WI38 (cell line): ENCODE measurements around the gene IWS1.

ENCODE experiments used
- H3K4me3 ChIP-seq: 2 replicates; pipeline ENCODE4 v1.5.1; 2011; ENCODE audit warnings: low read depth, mild to moderate bottlenecking, control low read depth, low read length
- TF ChIP-seq, protein P1 (sequence below): IDR thresholded peaks from 2 replicates; pipeline ENCODE4 v1.5.1; 2012; ENCODE audit warnings: low read depth, mild to moderate bottlenecking, control low read depth, low read length

Gene IWS1

DNA sequence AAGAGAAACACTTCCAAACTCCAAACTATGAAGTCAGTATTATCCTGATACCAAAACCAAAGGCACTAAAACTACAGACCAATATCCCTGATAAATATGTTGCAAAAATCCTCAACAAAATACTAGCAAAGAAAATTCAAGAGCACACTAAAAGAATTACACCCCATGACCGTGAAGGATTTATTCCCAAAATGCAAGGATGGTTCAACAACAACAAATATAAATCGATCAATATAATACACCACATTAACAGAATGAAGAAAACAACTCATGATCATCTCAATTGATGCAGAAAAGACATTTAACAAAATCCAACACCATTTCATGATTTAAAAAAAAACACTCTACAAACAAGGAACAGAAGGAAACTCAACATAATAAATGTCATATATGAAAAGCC, 50.5 kb downstream of the IWS1 start:
- TF ChIP-seq, protein P1, sequence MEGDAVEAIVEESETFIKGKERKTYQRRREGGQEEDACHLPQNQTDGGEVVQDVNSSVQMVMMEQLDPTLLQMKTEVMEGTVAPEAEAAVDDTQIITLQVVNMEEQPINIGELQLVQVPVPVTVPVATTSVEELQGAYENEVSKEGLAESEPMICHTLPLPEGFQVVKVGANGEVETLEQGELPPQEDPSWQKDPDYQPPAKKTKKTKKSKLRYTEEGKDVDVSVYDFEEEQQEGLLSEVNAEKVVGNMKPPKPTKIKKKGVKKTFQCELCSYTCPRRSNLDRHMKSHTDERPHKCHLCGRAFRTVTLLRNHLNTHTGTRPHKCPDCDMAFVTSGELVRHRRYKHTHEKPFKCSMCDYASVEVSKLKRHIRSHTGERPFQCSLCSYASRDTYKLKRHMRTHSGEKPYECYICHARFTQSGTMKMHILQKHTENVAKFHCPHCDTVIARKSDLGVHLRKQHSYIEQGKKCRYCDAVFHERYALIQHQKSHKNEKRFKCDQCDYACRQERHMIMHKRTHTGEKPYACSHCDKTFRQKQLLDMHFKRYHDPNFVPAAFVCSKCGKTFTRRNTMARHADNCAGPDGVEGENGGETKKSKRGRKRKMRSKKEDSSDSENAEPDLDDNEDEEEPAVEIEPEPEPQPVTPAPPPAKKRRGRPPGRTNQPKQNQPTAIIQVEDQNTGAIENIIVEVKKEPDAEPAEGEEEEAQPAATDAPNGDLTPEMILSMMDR, result no peak
- no peak overlapping the region for H3K4me3 ChIP-seq

DNA sequence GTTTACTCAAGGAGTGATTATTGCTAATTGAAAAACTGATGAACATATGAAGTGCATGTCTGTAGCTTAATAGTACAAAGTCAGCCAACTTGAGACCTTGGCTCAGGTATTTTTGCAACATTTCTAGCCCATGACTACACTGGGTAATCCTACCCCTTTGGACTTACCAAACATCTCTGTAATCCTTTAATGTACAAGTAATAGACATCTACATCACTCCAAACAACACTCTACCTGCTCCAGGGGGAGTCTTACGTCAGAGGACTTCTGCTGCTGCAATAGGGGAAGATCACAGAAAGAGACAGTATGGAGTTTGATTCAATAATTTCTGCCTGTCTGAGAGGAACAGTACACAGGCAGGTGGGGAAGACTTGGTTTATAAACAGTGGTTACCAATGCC, 54.0 kb downstream of the IWS1 start:
- TF ChIP-seq, protein P1, result no peak

DNA sequence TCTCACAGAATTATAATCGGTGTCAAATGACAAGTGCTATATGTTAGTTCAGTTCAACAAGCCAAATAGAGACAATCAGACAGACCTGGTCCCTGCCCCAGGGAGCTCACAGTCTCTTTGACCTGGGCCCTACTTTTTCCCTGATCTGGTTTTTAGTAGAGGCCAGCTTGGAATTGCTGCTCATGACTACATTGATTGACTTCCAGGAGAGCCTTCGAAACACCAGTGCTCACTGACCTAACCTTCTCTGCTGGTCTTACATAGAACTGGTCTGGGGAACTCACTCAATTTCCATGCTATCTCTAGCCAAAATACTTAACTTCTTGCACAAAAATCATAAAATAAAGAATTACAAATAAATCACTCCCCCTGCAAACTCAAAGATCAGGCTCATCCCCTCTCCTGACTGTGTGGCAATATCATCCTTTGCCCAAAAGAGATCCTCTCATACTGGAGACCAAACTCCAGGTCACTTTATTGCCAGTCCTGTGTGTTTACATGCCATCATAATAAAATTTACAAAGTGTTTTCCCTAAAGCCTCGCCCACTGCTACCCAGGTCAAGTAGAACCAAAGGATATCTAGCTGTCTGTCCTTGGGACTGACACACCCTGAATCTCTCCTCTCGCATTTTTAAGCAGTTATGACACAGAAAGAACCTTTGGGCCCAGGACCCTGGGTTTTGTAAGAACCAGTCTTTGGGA, 54.9 kb downstream of the IWS1 start:
- TF ChIP-seq, protein P1, result no peak
- H3K4me3 ChIP-seq, result no peak overlapping the region

More for the DNA sequence above, 54.0 kb downstream of the IWS1 start:
- H3K4me3 ChIP-seq, result no peak overlapping the region

DNA sequence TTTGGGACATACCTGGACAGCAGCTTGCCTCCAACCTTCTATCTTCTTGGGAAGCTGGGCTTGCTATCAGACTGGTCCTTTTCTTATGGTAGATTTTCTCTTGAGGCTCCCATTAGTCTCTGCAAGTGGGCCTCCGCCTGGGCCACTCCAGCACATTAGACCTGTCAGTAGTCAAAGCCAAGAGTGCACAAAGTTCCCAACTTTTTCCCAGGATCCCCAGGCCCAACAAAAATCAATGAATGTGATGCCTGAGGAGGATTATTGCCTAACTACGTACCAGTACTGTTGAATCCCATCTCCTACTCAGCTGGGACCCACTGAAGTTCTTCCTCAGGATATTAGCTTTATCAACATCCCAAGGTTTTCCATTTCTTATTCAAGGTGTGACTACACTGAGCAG, 56.3 kb downstream of the IWS1 start:
- no peak overlapping the region for H3K4me3 ChIP-seq
- TF ChIP-seq, protein P1, result no peak

DNA sequence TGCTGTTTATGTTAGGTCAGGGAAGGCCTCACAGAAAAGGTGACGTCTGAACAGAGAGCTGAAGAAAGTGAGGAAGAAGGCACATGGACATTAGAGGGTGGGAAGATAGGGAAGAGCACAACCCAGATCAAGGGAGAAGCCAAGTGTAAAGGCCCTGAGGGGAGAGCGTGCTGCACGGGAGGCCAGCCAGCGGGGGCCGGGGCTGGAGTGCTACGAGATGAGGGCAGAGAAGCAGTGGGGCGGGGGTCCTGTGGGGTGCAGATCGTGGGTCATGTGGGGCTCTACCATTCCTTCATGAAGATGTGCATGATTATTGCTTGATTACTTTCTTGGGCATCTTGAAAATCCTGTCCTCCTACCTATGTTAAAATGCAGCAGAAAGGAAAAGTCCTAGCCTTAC, 57.2 kb downstream of the IWS1 start:
- TF ChIP-seq, protein P1, result no peak
- no peak overlapping the region for H3K4me3 ChIP-seq

DNA sequence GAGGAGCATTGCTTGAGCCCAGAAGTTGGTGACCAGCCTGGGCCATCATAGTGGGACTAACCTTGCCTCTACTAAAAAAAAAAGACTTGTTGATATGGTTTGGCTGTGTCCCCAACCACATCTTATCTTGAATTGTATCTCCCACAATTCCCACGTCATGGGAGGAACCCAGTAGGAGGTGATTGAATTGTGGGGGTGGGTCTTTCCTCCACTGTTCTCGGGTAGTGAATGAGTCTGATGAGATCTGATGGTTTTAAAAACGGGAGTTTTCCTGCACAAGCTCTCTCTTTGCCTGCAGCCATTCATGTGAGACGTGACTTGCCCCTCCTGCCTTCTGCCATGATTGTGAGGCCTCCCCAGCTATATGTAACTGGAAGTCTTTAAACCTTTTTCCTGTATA, 61.0 kb downstream of the IWS1 start:
- TF ChIP-seq, protein P1, result no peak

DNA sequence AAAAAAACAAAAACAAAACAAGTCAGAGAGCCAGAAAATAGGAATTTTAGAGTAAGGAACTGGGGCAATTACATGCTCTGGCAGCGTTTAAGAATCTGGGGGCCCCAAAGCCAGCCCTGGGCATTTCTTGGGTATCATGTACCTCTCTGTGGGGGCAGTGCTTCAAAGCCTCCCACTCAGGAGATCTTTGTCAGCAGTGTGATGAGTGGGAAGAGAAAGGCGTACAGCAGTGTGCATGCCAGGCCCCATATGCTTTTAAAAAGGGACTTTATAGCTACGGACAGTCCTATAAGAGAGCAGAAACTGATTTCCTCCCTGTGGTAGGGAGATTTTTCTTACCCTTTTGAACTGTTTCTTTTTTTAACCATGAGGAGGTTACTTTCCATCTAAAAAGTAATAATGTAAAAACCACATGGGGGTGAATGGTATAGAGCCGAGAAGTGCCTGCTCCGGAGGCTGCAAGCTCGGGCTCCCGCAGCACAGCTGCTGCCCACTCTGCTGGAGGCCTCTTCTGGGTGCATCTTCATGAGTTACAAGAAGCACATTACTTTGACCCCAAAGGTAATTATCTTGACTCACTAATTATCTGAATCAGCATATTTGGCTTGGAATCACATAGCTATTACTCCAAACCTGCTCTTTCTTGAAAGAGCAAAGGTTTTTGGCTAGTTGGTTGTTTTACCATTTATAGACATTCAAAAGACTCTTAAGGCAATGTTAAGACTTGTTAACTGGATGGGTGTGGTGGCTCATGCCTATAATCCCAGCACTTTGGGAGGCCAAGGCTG, 61.6 kb downstream of the IWS1 start:
- TF ChIP-seq, protein P1, result no peak
- no peak overlapping the region for H3K4me3 ChIP-seq

More for the DNA sequence above, 61.0 kb downstream of the IWS1 start:
- H3K4me3 ChIP-seq, result no peak overlapping the region
